CD4-positive, CD25-positive, alpha-beta regulatory T cell (primary cell): ENCODE data around the gene NLRP12. TPM values are rescaled to one million over a fixed set of nuclear protein-coding genes. Genes with fewer than 3 reads are reported as not detected.
"Not testable (repeated sequence)": the region's sequence is repeated elsewhere in the genome, so short reads cannot be mapped to it uniquely, and the experiment has no call there.

Experiments
- ATAC-seq, 2 donors: fragments of 150-1000 bp; cut with Tn5 transposase; one replicate each; pipeline ENCODE4 v1.10.0; 2021; ENCODE audit warnings: low read depth in 2 of 2, moderate number of reproducible peaks in 2 of 2, moderate library complexity in 1 of 2
- DNase-seq, 3 donors: peaks; one replicate each; pipeline versions ENCODE4 v3.0.0 to v3.0.0-alpha.2; 2012 to 2022; ENCODE audit warnings: mixed read lengths in 1 of 3
- H3K27ac ChIP-seq: one replicate; pipeline ENCODE4 v1.7.0; 2013; ENCODE audit warnings: mild to moderate bottlenecking, low read length; ENCODE audit not compliant: insufficient read depth, poor library complexity, severe bottlenecking
- H3K27me3 ChIP-seq: one replicate; pipeline ENCODE4 v1.7.0; 2013; ENCODE audit warnings: low read length; ENCODE audit not compliant: control insufficient read depth, insufficient read depth
- H3K36me3 ChIP-seq: one replicate; pipeline ENCODE4 v1.7.0; 2013; ENCODE audit warnings: mild to moderate bottlenecking, low read length, moderate library complexity; ENCODE audit not compliant: control insufficient read depth, insufficient read depth
- H3K4me1 ChIP-seq: 2 replicates; pipeline ENCODE4 v1.7.0; 2013; ENCODE audit warnings: mild to moderate bottlenecking, low read length; ENCODE audit not compliant: insufficient read depth, control insufficient read depth, poor library complexity, severe bottlenecking
- H3K4me3 ChIP-seq: one replicate; pipeline ENCODE4 v1.7.0; 2013; ENCODE audit warnings: low read depth, mild to moderate bottlenecking, low read length, moderate library complexity
- H3K9me3 ChIP-seq, 2 experiments: 1 replicate in 1 of 2; 2 replicates in 1 of 2; pipeline ENCODE4 v1.7.0; 2013; ENCODE audit warnings: low read length in 2 of 2, mild to moderate bottlenecking in 1 of 2, moderate library complexity in 1 of 2; ENCODE audit not compliant: control insufficient read depth in 2 of 2
- H3K27ac Mint-ChIP-seq, 3 donors: one replicate each; pipeline ENCODE4 v1.8.0; 2020 to 2022; ENCODE audit warnings: mild to moderate bottlenecking in 3 of 3, mixed read lengths in 3 of 3, moderate library complexity in 2 of 3
- H3K27me3 Mint-ChIP-seq: one replicate; pipeline ENCODE4 v1.8.0; 2022; ENCODE audit warnings: mild to moderate bottlenecking, mixed read lengths
- H3K36me3 Mint-ChIP-seq: one replicate; pipeline ENCODE4 v1.8.0; 2020; ENCODE audit warnings: mixed read lengths
- H3K4me1 Mint-ChIP-seq, 4 donors: one replicate each; pipeline ENCODE4 v1.8.0; 2020 to 2022; ENCODE audit warnings: mixed read lengths in 4 of 4, mild to moderate bottlenecking in 1 of 4
- H3K4me3 Mint-ChIP-seq, 4 donors: one replicate each; pipeline ENCODE4 v1.8.0; 2020 to 2022; ENCODE audit warnings: mild to moderate bottlenecking in 4 of 4, mixed read lengths in 4 of 4, moderate library complexity in 3 of 4
- H3K9me3 Mint-ChIP-seq, 7 donors: one replicate each; pipeline ENCODE4 v1.8.0; 2020 to 2022; ENCODE audit warnings: mixed read lengths in 7 of 7, mild to moderate bottlenecking in 3 of 7, moderate library complexity in 2 of 7
- polyA plus RNA-seq, 4 donors: library from polyadenylated mRNA; unstranded; fragments of 300-500 nt; fragmentation: Illumina TruSeq; gene quantifications; one replicate each; pipeline ENCODE4 v1.2.3, GENCODE V29; 2021
- total RNA-seq: library from RNA; stranded (reverse); gene quantifications from one replicate; pipeline ENCODE4 v1.2.3, GENCODE V29; 2022

NLRP12 gene, protein sequence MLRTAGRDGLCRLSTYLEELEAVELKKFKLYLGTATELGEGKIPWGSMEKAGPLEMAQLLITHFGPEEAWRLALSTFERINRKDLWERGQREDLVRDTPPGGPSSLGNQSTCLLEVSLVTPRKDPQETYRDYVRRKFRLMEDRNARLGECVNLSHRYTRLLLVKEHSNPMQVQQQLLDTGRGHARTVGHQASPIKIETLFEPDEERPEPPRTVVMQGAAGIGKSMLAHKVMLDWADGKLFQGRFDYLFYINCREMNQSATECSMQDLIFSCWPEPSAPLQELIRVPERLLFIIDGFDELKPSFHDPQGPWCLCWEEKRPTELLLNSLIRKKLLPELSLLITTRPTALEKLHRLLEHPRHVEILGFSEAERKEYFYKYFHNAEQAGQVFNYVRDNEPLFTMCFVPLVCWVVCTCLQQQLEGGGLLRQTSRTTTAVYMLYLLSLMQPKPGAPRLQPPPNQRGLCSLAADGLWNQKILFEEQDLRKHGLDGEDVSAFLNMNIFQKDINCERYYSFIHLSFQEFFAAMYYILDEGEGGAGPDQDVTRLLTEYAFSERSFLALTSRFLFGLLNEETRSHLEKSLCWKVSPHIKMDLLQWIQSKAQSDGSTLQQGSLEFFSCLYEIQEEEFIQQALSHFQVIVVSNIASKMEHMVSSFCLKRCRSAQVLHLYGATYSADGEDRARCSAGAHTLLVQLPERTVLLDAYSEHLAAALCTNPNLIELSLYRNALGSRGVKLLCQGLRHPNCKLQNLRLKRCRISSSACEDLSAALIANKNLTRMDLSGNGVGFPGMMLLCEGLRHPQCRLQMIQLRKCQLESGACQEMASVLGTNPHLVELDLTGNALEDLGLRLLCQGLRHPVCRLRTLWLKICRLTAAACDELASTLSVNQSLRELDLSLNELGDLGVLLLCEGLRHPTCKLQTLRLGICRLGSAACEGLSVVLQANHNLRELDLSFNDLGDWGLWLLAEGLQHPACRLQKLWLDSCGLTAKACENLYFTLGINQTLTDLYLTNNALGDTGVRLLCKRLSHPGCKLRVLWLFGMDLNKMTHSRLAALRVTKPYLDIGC
- total RNA-seq (not detected), polyA plus RNA-seq (not detected)

DNA sequence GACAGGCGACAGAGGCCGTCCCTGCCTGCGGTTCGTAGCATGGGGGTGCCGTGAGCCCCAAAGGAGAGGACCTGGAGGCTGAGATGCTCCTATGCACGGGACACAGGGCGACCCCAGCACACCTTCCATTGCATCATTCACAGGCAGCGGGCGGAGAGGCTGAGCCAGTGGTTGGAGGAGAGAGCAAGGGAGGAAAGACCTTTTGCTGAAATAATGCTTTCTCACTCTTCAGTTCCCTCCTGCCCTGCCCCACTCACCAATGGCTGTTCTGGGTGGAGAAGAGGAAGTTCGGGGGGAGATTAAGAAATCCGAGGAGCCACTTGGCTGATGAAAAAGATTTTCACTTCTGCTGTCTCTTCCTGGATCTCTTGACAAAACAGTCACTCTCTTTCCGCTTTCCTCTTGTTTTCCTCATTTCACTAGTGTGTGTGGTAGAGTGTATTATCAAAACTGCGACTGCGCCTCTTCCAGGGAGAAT lies at the start of gene NLRP12:
NLRP12 (minus strand) TSS at position 181 of the 478 bp plus-strand sequence; CDS start at position 41, 140 bp downstream.
- no peak within 1 kb of the TSS for H3K27ac Mint-ChIP-seq
- no peaks in the 10 kb centered on the region for H3K36me3 Mint-ChIP-seq
- Histone ChIP-seq H3K27me3 (no peaks in the 10 kb centered on the region), H3K27ac (no peak within 1 kb of the TSS), H3K4me1 (no peaks in the 10 kb centered on the region), H3K36me3 (no peaks in the 10 kb centered on the region), H3K4me3 (no peak within 1 kb of the TSS), H3K9me3 (no peaks in the 10 kb centered on the region)
- DNase-seq: no peak
- peaks cover 16% of the 10 kb centered on the region for H3K27me3 Mint-ChIP-seq
- no peak for ATAC-seq
- H3K9me3 Mint-ChIP-seq: no peaks in the 10 kb centered on the region
- H3K4me3 Mint-ChIP-seq: no peak within 1 kb of the TSS
- H3K4me1 Mint-ChIP-seq: peaks cover 0 to 3% (median 1%) of the 10 kb centered on the region in 4 donors

DNA sequence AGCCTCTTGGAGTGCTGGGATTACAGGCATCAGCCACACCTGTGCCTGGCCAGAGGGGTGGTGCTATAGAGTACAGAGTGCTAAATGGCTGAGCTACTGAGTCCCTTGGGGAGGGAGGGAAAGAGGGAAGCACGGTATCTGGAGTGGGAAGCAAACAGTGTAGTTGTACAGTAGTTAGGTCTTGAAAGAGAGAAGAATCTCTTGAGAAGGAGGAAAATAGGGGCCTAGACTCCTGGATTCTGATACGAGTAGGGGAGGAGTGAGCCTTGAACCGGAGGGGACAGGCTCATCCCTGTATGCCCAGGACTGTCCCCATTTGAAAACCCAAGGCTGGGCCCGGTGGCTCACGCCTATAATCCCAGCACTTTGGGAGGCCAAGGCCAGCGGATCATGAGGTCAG lies 48.6 kb upstream of the NLRP12 start:
- Histone ChIP-seq H3K27ac (peak overlapping the region; percentile 2), H3K4me3 (no peak overlapping the region), H3K9me3 (no peaks in the 10 kb centered on the region), H3K36me3 (peaks cover 31% of the 10 kb centered on the region), H3K4me1 (peaks cover 49% of the 10 kb centered on the region), H3K27me3 (no peaks in the 10 kb centered on the region)
- Mint-ChIP-seq H3K27me3 (peaks cover 11% of the 10 kb centered on the region), H3K9me3 (peaks cover 0 to 4% (median 0%) of the 10 kb centered on the region in 7 donors), H3K4me3 (peak overlapping the region in 3 of 4 donors; percentile 40 to 72 (median 61)), H3K4me1 (peaks cover 18 to 74% (median 48%) of the 10 kb centered on the region in 4 donors), H3K36me3 (peaks cover 31% of the 10 kb centered on the region), H3K27ac (peak overlapping the region in 2 of 3 donors; percentile 69 to 92)
- DNase-seq (no peak), ATAC-seq (no peak)

DNA sequence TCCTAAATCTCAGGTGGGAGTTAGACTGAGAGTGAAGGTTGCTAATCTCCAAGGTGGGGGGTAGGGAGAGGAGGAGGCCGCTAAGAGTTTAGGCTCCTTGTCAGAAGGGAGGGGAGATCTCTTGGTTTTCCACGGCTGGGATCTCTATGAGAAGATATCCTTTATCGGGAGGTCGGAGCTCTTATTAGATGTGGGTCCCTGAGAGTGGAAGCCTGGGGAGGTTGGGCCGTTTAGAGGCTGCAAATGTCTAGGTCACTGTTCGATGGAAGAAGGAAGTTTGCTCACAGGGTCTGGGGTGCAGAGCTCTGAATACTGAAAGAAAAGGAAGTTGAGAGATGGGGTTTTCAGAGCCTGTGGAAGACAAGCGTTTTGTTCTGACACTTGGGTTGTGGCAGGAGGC lies 47.3 kb upstream of the NLRP12 start:
- Mint-ChIP-seq H3K27ac (peak overlapping the region; percentile 49 to 80 (median 63)), H3K9me3 (peaks cover 0 to 4% (median 0%) of the 10 kb centered on the region in 7 donors), H3K27me3 (peaks cover 14% of the 10 kb centered on the region), H3K4me3 (peak overlapping the region; percentile 40 to 91 (median 56)), H3K4me1 (peaks cover 11 to 72% (median 47%) of the 10 kb centered on the region in 4 donors), H3K36me3 (peaks cover 27% of the 10 kb centered on the region)
- H3K27me3 ChIP-seq: no peaks in the 10 kb centered on the region
- H3K4me3 ChIP-seq: no peak overlapping the region
- no peak overlapping the region for H3K27ac ChIP-seq
- ATAC-seq: no peak
- DNase-seq: no peak
- H3K9me3 ChIP-seq: no peaks in the 10 kb centered on the region
- peaks cover 48% of the 10 kb centered on the region for H3K4me1 ChIP-seq
- H3K36me3 ChIP-seq: peaks cover 31% of the 10 kb centered on the region

DNA sequence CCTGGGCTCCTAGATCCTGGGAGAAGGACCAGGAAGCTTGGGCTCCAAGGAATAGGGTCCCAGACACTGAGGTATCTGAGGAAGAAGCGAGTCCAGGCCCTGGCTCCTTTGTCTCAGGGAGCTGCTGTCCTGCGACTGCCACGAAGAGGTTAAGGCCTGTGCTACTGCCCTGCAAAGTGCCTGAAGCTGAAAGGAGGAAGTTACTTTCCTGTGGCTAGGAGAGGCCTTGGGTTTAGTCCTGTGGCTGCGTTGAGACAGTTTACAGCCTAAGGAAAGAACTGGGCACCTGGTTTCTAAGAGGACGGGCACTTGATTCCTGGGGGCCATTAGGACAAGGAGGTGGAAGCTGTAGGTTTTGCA lies 46.4 kb upstream of the NLRP12 start:
- Mint-ChIP-seq H3K4me3 (peak overlapping the region; percentile 40 to 80 (median 74)), H3K27me3 (peaks cover 14% of the 10 kb centered on the region), H3K27ac (peak overlapping the region in 2 of 3 donors; percentile 63 to 80), H3K36me3 (peaks cover 27% of the 10 kb centered on the region), H3K4me1 (peaks cover 6 to 72% (median 47%) of the 10 kb centered on the region in 4 donors), H3K9me3 (peaks cover 0 to 4% (median 0%) of the 10 kb centered on the region in 7 donors)
- Histone ChIP-seq H3K27me3 (no peaks in the 10 kb centered on the region), H3K36me3 (peaks cover 25% of the 10 kb centered on the region), H3K4me1 (peaks cover 57% of the 10 kb centered on the region), H3K9me3 (no peaks in the 10 kb centered on the region), H3K4me3 (no peak overlapping the region), H3K27ac (peak overlapping the region; percentile 100)
- DNase-seq (no peak), ATAC-seq (no peak)

DNA sequence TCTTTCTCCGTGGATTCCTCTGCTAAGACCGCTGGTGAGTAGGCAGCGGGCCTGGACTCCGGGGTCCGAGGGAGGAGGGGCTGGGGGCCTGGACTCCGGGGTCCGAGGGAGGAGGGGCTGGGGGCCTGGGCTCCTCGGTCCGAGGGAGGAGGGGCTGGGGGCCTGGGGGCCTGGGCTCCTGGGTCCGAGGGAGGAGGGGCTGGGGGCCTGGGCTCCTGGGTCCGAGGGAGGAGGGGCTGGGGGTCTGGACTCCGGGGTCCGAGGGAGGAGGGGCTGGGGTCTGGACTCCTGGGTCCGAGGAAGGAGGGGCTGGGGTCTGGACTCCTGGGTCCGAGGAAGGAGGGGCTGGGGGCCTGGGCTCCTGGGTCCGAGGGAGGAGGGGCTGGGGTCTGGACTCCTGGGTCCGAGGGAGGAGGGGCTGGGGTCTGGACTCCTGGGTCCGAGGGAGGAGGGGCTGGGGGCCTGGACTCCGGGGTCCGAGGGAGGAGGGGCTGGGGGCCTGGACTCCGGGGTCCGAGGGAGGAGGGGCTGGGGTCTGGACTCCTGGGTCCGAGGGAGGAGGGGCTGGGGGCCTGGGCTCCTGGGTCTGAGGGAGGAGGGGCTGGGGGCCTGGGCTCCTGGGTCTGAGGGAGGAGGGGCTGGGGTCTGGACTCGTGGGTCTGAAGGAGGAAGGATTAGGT lies 45.8 kb upstream of the NLRP12 start:
- peaks cover 52% of the 10 kb centered on the region for H3K4me1 ChIP-seq
- peaks cover 27% of the 10 kb centered on the region for H3K36me3 Mint-ChIP-seq
- H3K9me3 ChIP-seq: not testable (repeated sequence)

DNA sequence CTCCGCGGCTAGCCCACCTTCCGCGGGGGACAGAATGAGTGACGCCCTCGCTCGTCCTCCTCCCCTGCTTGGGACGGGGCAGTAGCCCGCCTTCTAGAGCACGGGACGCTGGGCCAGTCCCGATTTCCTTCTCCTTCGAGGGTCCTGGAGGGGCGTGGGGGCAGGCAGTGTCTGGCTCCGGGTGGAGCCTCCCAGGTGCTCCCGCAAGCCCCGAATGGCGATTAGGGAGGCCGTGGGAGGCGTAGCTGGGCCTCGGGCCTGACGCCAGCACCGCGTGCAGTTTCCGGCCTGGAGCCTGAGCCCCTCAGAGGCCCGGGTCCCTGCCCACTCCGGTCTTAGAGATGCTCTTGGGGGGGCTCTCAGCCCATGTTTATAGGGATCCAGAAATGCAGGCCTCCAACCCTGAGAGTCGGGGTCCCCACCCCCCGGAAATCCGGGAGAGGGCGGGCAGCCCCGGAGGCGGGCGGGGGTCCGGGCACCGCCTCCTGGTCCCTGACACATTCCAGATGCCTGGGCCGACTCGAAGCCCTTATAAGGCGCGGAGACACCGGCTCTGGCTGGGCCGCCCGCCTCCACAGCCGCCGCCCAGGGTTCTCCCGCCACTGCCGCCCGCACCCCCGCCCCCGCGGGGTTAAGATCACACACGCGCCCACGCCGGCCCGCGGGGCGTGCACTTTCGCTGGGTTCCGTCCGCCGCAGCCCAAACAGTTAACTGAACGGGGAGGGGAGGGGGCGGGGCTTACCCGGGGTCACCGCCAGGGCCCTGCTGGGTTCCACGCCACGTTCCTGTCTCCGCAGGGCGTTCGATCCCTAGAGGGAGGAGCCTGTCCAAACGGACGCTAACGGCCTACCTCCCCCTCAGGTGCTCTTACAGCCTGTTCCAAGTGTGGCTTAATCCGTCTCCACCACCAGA lies 45.0 kb upstream of the NLRP12 start:
- H3K4me1 ChIP-seq: peaks cover 44% of the 10 kb centered on the region
- H3K27me3 ChIP-seq: no peaks in the 10 kb centered on the region
- peaks cover 15% of the 10 kb centered on the region for H3K36me3 ChIP-seq
- H3K27ac Mint-ChIP-seq: peak overlapping the region; percentile 63 to 99 (median 95)
- peak overlapping the region; percentile 90 to 98 (median 96) for H3K4me3 Mint-ChIP-seq
- H3K27me3 Mint-ChIP-seq: peaks cover 14% of the 10 kb centered on the region
- ATAC-seq (peak; percentile 22 to 24), DNase-seq (peak; percentile 80 to 87 (median 86))
- peaks cover 6 to 59% (median 39%) of the 10 kb centered on the region in 4 donors for H3K4me1 Mint-ChIP-seq
- peak overlapping the region; percentile 53 for H3K4me3 ChIP-seq
- H3K9me3 Mint-ChIP-seq: peaks cover 0 to 2% (median 0%) of the 10 kb centered on the region in 7 donors
- H3K27ac ChIP-seq: peak overlapping the region; percentile 100
- H3K36me3 Mint-ChIP-seq: peaks cover 19% of the 10 kb centered on the region
- no peaks in the 10 kb centered on the region for H3K9me3 ChIP-seq

More for the DNA sequence above, 45.8 kb upstream of the NLRP12 start:
- not testable (repeated sequence) for ATAC-seq, H3K9me3 Mint-ChIP-seq, DNase-seq, H3K27me3 ChIP-seq
- Mint-ChIP-seq H3K4me1 (peaks cover 6 to 67% (median 46%) of the 10 kb centered on the region in 4 donors), H3K27me3 (peaks cover 14% of the 10 kb centered on the region), H3K4me3 (peak overlapping the region; percentile 90 to 98 (median 96)), H3K27ac (peak overlapping the region; percentile 63 to 99 (median 95))
- H3K4me3 ChIP-seq: peak overlapping the region; percentile 53
- H3K36me3 ChIP-seq: peaks cover 23% of the 10 kb centered on the region
- H3K27ac ChIP-seq: peak overlapping the region; percentile 100
